CD14-positive monocyte (primary cell): Measurements from ENCODE around the gene MRTFA. TPM values are rescaled to one million over a fixed set of nuclear protein-coding genes. Genes with fewer than 3 reads are reported as not detected.
A peak's percentile ranks its signal among the peaks of the same experiment; 100 is the strongest.

Source experiments
- DNase-seq, 3 donors: peaks; one replicate each; pipeline ENCODE4 v3.0.0-alpha.2; 2011 to 2022
- H2AFZ ChIP-seq: 2 replicates; pipeline ENCODE4 v1.6.0; 2012; ENCODE audit warnings: mild to moderate bottlenecking, low read depth, low read length, inconsistent platforms; ENCODE audit not compliant: insufficient read depth, poor library complexity, severe bottlenecking
- H3K27ac ChIP-seq, 2 donors: 1 replicate in 1 of 2; 2 replicates in 1 of 2; pipeline ENCODE4 v1.5.1; 2012 to 2013; ENCODE audit warnings: low read length in 2 of 2, control low read depth in 1 of 2, inconsistent platforms in 1 of 2, low read depth in 1 of 2, mild to moderate bottlenecking in 1 of 2
- H3K27me3 ChIP-seq, 2 donors: one replicate each; pipeline versions ENCODE4 v1.6.0 to v1.6.1; 2011 to 2013; ENCODE audit warnings: low read length in 2 of 2; ENCODE audit not compliant: control insufficient read depth in 2 of 2, insufficient read depth in 2 of 2
- H3K36me3 ChIP-seq, 2 donors: replicated peaks in 1 of 2; 1 replicate in 1 of 2; 2 replicates in 1 of 2; pipeline versions ENCODE4 v1.5.1 to v1.6.1; 2012 to 2013; ENCODE audit warnings: low read length in 2 of 2, control low read depth in 1 of 2, inconsistent platforms in 1 of 2, mild to moderate bottlenecking in 1 of 2; ENCODE audit not compliant: insufficient read depth in 2 of 2, control insufficient read depth in 1 of 2
- H3K4me1 ChIP-seq, 2 donors: 1 replicate in 1 of 2; 2 replicates in 1 of 2; pipeline versions ENCODE4 v1.5.1 to v1.6.1; 2012 to 2013; ENCODE audit warnings: low read length in 2 of 2, control low read depth in 1 of 2, inconsistent platforms in 1 of 2, mild to moderate bottlenecking in 1 of 2, moderate library complexity in 1 of 2; ENCODE audit not compliant: insufficient read depth in 2 of 2, control insufficient read depth in 1 of 2
- H3K4me2 ChIP-seq: replicated peaks from 2 replicates; pipeline ENCODE3; 2012; ENCODE audit warnings: low read length, moderate library complexity, mild to moderate bottlenecking; ENCODE audit not compliant: poor library complexity, severe bottlenecking; ENCODE audit errors: extremely low read depth
- H3K4me3 ChIP-seq, 3 experiments: fragments of 200-600 bp in 1 of 3; sonication (generic) in 1 of 3; replicated peaks in 1 of 3; 1 replicate in 2 of 3; 2 replicates in 1 of 3; pipeline ENCODE4 v1.5.1; 2011 to 2013; ENCODE audit warnings: low read length in 3 of 3, mild to moderate bottlenecking in 3 of 3, control low read depth in 2 of 3, low read depth in 2 of 3, inconsistent platforms in 1 of 3, moderate library complexity in 1 of 3
- H3K79me2 ChIP-seq: 2 replicates; pipeline ENCODE4 v1.6.0; 2012; ENCODE audit warnings: mild to moderate bottlenecking, control low read depth, inconsistent platforms, low read length, moderate library complexity; ENCODE audit not compliant: insufficient read depth
- H3K9ac ChIP-seq: 2 replicates; pipeline ENCODE4 v1.6.0; 2017; ENCODE audit warnings: low read length, mild to moderate bottlenecking; ENCODE audit not compliant: insufficient read depth, poor library complexity, severe bottlenecking
- H3K9me3 ChIP-seq, 2 donors: replicated peaks in 1 of 2; 1 replicate in 1 of 2; 2 replicates in 1 of 2; pipeline versions ENCODE4 v1.5.1 to v1.6.1; 2012 to 2013; ENCODE audit warnings: low read length in 2 of 2, control low read depth in 1 of 2; ENCODE audit not compliant: control insufficient read depth in 1 of 2, insufficient read depth in 1 of 2
- H4K20me1 ChIP-seq: 2 replicates; pipeline ENCODE4 v1.6.0; 2012; ENCODE audit warnings: mild to moderate bottlenecking, low read length, control low read depth, moderate library complexity; ENCODE audit not compliant: insufficient read depth
- H3K27ac Mint-ChIP-seq, 7 donors: one replicate each; pipeline ENCODE4 v1.8.0; 2020; ENCODE audit warnings: mild to moderate bottlenecking in 7 of 7, mixed read lengths in 7 of 7, moderate library complexity in 6 of 7, inconsistent platforms in 2 of 7
- H3K27me3 Mint-ChIP-seq, 3 donors: one replicate each; pipeline ENCODE4 v1.8.0; 2021 to 2022; ENCODE audit warnings: low read depth in 3 of 3, mild to moderate bottlenecking in 3 of 3, mixed read lengths in 3 of 3, moderate library complexity in 3 of 3, inconsistent platforms in 1 of 3
- H3K36me3 Mint-ChIP-seq, 2 donors: one replicate each; pipeline ENCODE4 v1.8.0; 2020; ENCODE audit warnings: mixed read lengths in 2 of 2, inconsistent platforms in 1 of 2, mild to moderate bottlenecking in 1 of 2
- H3K4me1 Mint-ChIP-seq: one replicate; pipeline ENCODE4 v1.8.0; 2020; ENCODE audit warnings: mild to moderate bottlenecking, mixed read lengths
- H3K4me3 Mint-ChIP-seq, 2 donors: one replicate each; pipeline ENCODE4 v1.8.0; 2020; ENCODE audit warnings: mild to moderate bottlenecking in 2 of 2, mixed read lengths in 2 of 2, moderate library complexity in 1 of 2
- H3K9me3 Mint-ChIP-seq, 7 donors: one replicate each; pipeline ENCODE4 v1.8.0; 2020 to 2022; ENCODE audit warnings: mixed read lengths in 7 of 7, mild to moderate bottlenecking in 6 of 7, moderate library complexity in 6 of 7, inconsistent platforms in 2 of 7
- WGBS: methylation state at CpG from one replicate; pipeline ENCODE4 v1.1.5; 2013; ENCODE audit warnings: missing lambda C conversion rate; ENCODE audit not compliant: insufficient coverage; 5-methylcytosine and 5-hydroxymethylcytosine counted together
- intact Hi-C, 2 donors: fragments of 100-400 bp; cut with micrococcal nuclease; formaldehyde crosslinking; loops; one replicate each; pipeline versions ENCODE4 v1.15.0 to v1.15.1; 2023
- polyA plus RNA-seq, 3 donors: library from polyadenylated mRNA; depleted of rRNA in 1 of 3; unstranded in 2 of 3; stranded (reverse) in 1 of 3; fragments of 300-500 nt in 2 of 3; fragments of >200 nt in 1 of 3; fragmentation: Illumina TruSeq in 2 of 3; gene quantifications; 1 replicate in 2 of 3; 2 replicates in 1 of 3; pipeline ENCODE4 v1.2.3, GENCODE V29; 2012 to 2021
- TF ChIP-seq, protein P1 (sequence below): fragments of 200-600 bp; IDR thresholded peaks from one replicate; pipeline ENCODE4 v1.8.0; 2022; ENCODE audit warnings: antibody characterized with exemption, mild to moderate bottlenecking

Gene MRTFA
- polyA plus RNA-seq, 3 donors: 14.1 to 33.8 (median 18.9) TPM

DNA sequence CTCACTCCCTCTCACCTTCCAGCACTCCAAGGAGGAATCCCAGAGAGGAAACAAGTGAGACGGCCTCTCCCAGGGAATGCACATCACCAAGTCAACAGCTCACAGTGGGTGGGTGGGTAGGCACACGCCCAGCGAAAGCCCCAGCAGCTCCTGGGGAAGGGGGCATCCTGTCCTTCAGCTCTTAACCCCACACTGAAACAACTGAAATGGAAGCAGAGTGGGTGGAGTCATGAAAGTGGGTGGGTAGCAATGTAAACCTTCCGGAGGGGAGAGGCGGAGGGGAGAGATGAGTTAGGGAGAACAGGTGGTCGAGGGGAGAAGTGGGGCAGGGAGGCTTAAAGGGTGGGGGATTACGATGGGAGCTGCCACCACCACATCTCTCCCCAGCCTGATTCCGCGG is 48.2 kb upstream of the MRTFA start:
- no peak for DNase-seq
- Mint-ChIP-seq H3K4me1 (peaks cover 8% of the 10 kb centered on the region), H3K4me3 (no peak overlapping the region), H3K9me3 (no peaks in the 10 kb centered on the region), H3K27me3 (peaks cover 16 to 19% (median 18%) of the 10 kb centered on the region in 3 donors), H3K36me3 (no peaks in the 10 kb centered on the region), H3K27ac (no peak overlapping the region)
- Histone ChIP-seq H3K4me3 (no peak overlapping the region), H3K9me3 (no peaks in the 10 kb centered on the region), H3K79me2 (no peaks in the 10 kb centered on the region), H3K9ac (no peak overlapping the region), H3K4me2 (no peak overlapping the region), H3K4me1 (peaks cover 4 to 8% of the 10 kb centered on the region in 2 donors), H3K27ac (no peak overlapping the region), H3K27me3 (peaks cover 6 to 9% of the 10 kb centered on the region in 2 donors), H3K36me3 (no peaks in the 10 kb centered on the region), H2AFZ (no peak overlapping the region), H4K20me1 (no peaks in the 10 kb centered on the region)
- TF ChIP-seq, protein P1, sequence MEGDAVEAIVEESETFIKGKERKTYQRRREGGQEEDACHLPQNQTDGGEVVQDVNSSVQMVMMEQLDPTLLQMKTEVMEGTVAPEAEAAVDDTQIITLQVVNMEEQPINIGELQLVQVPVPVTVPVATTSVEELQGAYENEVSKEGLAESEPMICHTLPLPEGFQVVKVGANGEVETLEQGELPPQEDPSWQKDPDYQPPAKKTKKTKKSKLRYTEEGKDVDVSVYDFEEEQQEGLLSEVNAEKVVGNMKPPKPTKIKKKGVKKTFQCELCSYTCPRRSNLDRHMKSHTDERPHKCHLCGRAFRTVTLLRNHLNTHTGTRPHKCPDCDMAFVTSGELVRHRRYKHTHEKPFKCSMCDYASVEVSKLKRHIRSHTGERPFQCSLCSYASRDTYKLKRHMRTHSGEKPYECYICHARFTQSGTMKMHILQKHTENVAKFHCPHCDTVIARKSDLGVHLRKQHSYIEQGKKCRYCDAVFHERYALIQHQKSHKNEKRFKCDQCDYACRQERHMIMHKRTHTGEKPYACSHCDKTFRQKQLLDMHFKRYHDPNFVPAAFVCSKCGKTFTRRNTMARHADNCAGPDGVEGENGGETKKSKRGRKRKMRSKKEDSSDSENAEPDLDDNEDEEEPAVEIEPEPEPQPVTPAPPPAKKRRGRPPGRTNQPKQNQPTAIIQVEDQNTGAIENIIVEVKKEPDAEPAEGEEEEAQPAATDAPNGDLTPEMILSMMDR: no peak
- intact Hi-C loops: no loop called here
- no CpG with 5 or more reads among the region's 9 CpGs for WGBS

DNA sequence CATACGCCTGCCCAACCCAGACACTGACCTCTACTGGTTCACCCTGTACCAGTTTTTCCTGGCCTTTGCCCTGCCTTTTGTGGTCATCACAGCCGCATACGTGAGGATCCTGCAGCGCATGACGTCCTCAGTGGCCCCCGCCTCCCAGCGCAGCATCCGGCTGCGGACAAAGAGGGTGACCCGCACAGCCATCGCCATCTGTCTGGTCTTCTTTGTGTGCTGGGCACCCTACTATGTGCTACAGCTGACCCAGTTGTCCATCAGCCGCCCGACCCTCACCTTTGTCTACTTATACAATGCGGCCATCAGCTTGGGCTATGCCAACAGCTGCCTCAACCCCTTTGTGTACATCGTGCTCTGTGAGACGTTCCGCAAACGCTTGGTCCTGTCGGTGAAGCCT is 44.9 kb upstream of the MRTFA start:
- H2AFZ ChIP-seq: no peak overlapping the region
- no peaks in the 10 kb centered on the region for H4K20me1 ChIP-seq
- peak overlapping the region in 3 of 7 donors; percentile 4 to 42 (median 30) for H3K27ac Mint-ChIP-seq
- peaks cover 9 to 20% of the 10 kb centered on the region in 2 donors for H3K27me3 ChIP-seq
- intact Hi-C loops: no loop called here
- H3K4me3 ChIP-seq: no peak overlapping the region
- no peak overlapping the region for H3K27ac ChIP-seq
- no peak overlapping the region for H3K4me3 Mint-ChIP-seq
- no peak overlapping the region for H3K9ac ChIP-seq
- H3K36me3 Mint-ChIP-seq: no peaks in the 10 kb centered on the region
- peaks cover 4 to 8% of the 10 kb centered on the region in 2 donors for H3K4me1 ChIP-seq
- no peaks in the 10 kb centered on the region for H3K9me3 ChIP-seq
- no peak overlapping the region for H3K4me2 ChIP-seq
- 98% methylated on average over 19 of the region's 19 CpGs for WGBS
- no peaks in the 10 kb centered on the region for H3K79me2 ChIP-seq
- H3K36me3 ChIP-seq: no peaks in the 10 kb centered on the region
- TF ChIP-seq, protein P1: no peak
- H3K4me1 Mint-ChIP-seq: peaks cover 9% of the 10 kb centered on the region
- H3K27me3 Mint-ChIP-seq: peaks cover 29 to 31% (median 30%) of the 10 kb centered on the region in 3 donors
- no peaks in the 10 kb centered on the region for H3K9me3 Mint-ChIP-seq
- DNase-seq: no peak
